Neural cell (in vitro differentiated cells): ENCODE results near the gene DERA. TPM values are rescaled to one million over a fixed set of nuclear protein-coding genes. Genes with fewer than 3 reads are reported as not detected.
A peak's percentile ranks its signal among the peaks of the same experiment; 100 is the strongest.

Experiments used
- H2AFZ ChIP-seq: fragments of 200-600, 300-800 bp; sonication (generic), shearing (Covaris generic); 2 replicates; pipeline ENCODE4 v1.6.0; 2014; ENCODE audit warnings: low read depth, mild to moderate bottlenecking, antibody characterized with exemption, low read length, moderate library complexity
- H3F3A ChIP-seq: fragments of 200-600 bp; shearing (Covaris generic); 2 replicates; pipeline ENCODE4 v1.6.1; 2016; ENCODE audit warnings: mild to moderate bottlenecking, moderate library complexity, mixed read lengths, antibody characterized with exemption, low read length; ENCODE audit not compliant: insufficient read depth, poor library complexity, severe bottlenecking
- H3K27ac ChIP-seq: fragments of 200-600, 300-800 bp; sonication (generic), shearing (Covaris generic); 2 replicates; pipeline ENCODE4 v1.5.1; 2014; ENCODE audit warnings: mild to moderate bottlenecking, low read length, moderate library complexity
- H3K27me3 ChIP-seq: fragments of 300-800, 200-600 bp; sonication (generic), shearing (Covaris generic); 2 replicates; pipeline ENCODE4 v1.6.0; 2014; ENCODE audit warnings: mild to moderate bottlenecking, low read depth, low read length, moderate library complexity; ENCODE audit not compliant: insufficient read depth
- H3K36me3 ChIP-seq: fragments of 300-800, 200-600 bp; sonication (generic), shearing (Covaris generic); 2 replicates; pipeline ENCODE4 v1.5.1; 2014; ENCODE audit warnings: mild to moderate bottlenecking, antibody characterized with exemption, low read length, moderate library complexity; ENCODE audit not compliant: insufficient read depth
- H3K4me2 ChIP-seq: fragments of 300-800, 200-600 bp; sonication (generic), shearing (Covaris generic); 2 replicates; pipeline ENCODE4 v1.6.0; 2014; ENCODE audit warnings: mild to moderate bottlenecking, low read length
- H3K4me3 ChIP-seq: fragments of 300-800, 200-600 bp; sonication (generic), shearing (Covaris generic); 2 replicates; pipeline ENCODE4 v1.5.1; 2014; ENCODE audit warnings: mild to moderate bottlenecking, low read length, moderate library complexity
- H3K79me2 ChIP-seq: fragments of 200-600 bp; shearing (Covaris generic); replicated peaks from 2 replicates; pipeline ENCODE4 v1.6.0; 2014; ENCODE audit warnings: mild to moderate bottlenecking, low read length, moderate library complexity; ENCODE audit not compliant: insufficient read depth
- H3K9ac ChIP-seq: fragments of 300-800, 200-600 bp; sonication (generic), shearing (Covaris generic); 2 replicates; pipeline ENCODE4 v1.6.1; 2016; ENCODE audit warnings: mild to moderate bottlenecking, low read length, mixed read lengths
- H3K9me2 ChIP-seq: fragments of 200-600 bp; shearing (Covaris generic); 2 replicates; pipeline ENCODE4 v1.6.1; 2016; ENCODE audit warnings: mild to moderate bottlenecking, low read length, mixed read lengths; ENCODE audit not compliant: insufficient read depth
- H3K9me3 ChIP-seq: fragments of 200-600, 300-800 bp; sonication (generic), shearing (Covaris generic); 2 replicates; pipeline ENCODE4 v1.6.1; 2016; ENCODE audit warnings: mild to moderate bottlenecking, mixed run types, low read length, moderate library complexity, mixed read lengths
- H4K20me1 ChIP-seq: fragments of 200-600 bp; shearing (Covaris generic); 2 replicates; pipeline ENCODE4 v1.6.1; 2016; ENCODE audit warnings: mild to moderate bottlenecking, mixed run types; ENCODE audit not compliant: insufficient read depth
- CTCF ChIP-seq: fragments of 450-650 bp; IDR thresholded peaks from 2 replicates; pipeline ENCODE4 v1.5.1; 2014; ENCODE audit warnings: antibody characterized with exemption, mild to moderate bottlenecking, moderate library complexity; ENCODE audit not compliant: poor library complexity, severe bottlenecking
- EP300 ChIP-seq: fragments of 450-650 bp; conservative IDR thresholded peaks from 2 replicates; pipeline ENCODE4 v1.6.1; 2014; ENCODE audit warnings: antibody characterized with exemption, mild to moderate bottlenecking, moderate library complexity; ENCODE audit not compliant: poor library complexity, severe bottlenecking
- EZH2 ChIP-seq: fragments of 200-600, 300-800 bp; shearing (Covaris generic), sonication (generic); IDR thresholded peaks from 2 replicates; pipeline ENCODE4 v1.6.1; 2014; ENCODE audit warnings: antibody characterized with exemption, low read length, borderline replicate concordance, mild to moderate bottlenecking; ENCODE audit not compliant: insufficient read depth, poor library complexity, severe bottlenecking
- MXI1 ChIP-seq: fragments of 450-650 bp; conservative IDR thresholded peaks from 2 replicates; pipeline ENCODE4 v1.6.1; 2014; ENCODE audit warnings: antibody characterized with exemption, mild to moderate bottlenecking; ENCODE audit not compliant: poor library complexity, severe bottlenecking
- POLR2AphosphoS5 ChIP-seq: IDR thresholded peaks from 2 replicates; pipeline ENCODE4 v1.6.1; 2012
- RAD21 ChIP-seq: fragments of 450-650 bp; conservative IDR thresholded peaks from 2 replicates; pipeline ENCODE4 v1.6.1; 2014; ENCODE audit warnings: antibody characterized with exemption, mild to moderate bottlenecking, moderate library complexity
- REST ChIP-seq: IDR thresholded peaks from 2 replicates; pipeline ENCODE4 v1.6.1; 2012; ENCODE audit warnings: borderline replicate concordance
- SMC3 ChIP-seq: fragments of 450-650 bp; conservative IDR thresholded peaks from 2 replicates; pipeline ENCODE4 v1.6.1; 2014; ENCODE audit warnings: antibody characterized with exemption, mild to moderate bottlenecking, moderate library complexity; ENCODE audit not compliant: poor library complexity
- TAF1 ChIP-seq: IDR thresholded peaks from 2 replicates; pipeline ENCODE4 v1.6.1; 2012; ENCODE audit warnings: low read depth
- polyA plus RNA-seq: library from polyadenylated mRNA; depleted of rRNA; stranded (reverse); fragments of >200 nt; gene quantifications from 2 replicates; pipeline ENCODE4 v1.2.3, GENCODE V29; 2014

The DERA gene
- polyA plus RNA-seq, 1 donor from 2014 or later, result 7.7 TPM

GRCh38 chr12:15883536-15883935 is 27.6 kb upstream of the DERA start:
- peak overlapping the region; percentile 99 for H3K9ac ChIP-seq
- no peak for TF ChIP-seq REST
- TF ChIP-seq MXI1, result no peak
- TF ChIP-seq POLR2AphosphoS5, result no peak
- TF ChIP-seq EP300, result no peak
- TF ChIP-seq CTCF, result no peak
- TF ChIP-seq EZH2, result no peak
- no peak for TF ChIP-seq RAD21
- no peak for TF ChIP-seq SMC3
- no peak for TF ChIP-seq TAF1
- no peaks in the 10 kb centered on the region for H3K9me2 ChIP-seq
- peaks cover 6% of the 10 kb centered on the region for H3K36me3 ChIP-seq
- H3K27me3 ChIP-seq, result no peaks in the 10 kb centered on the region
- peaks cover 10% of the 10 kb centered on the region for H3F3A ChIP-seq
- H3K9me3 ChIP-seq, result no peaks in the 10 kb centered on the region
- peak overlapping the region; percentile 92 for H3K4me3 ChIP-seq
- peaks cover 60% of the 10 kb centered on the region for H3K79me2 ChIP-seq
- no peak overlapping the region for H2AFZ ChIP-seq
- H3K4me2 ChIP-seq, result peak overlapping the region; percentile 94
- H3K27ac ChIP-seq, result peak overlapping the region; percentile 99
- no peaks in the 10 kb centered on the region for H4K20me1 ChIP-seq

- H4K20me1 ChIP-seq, result no peaks in the 10 kb centered on the region
- H3K4me2 ChIP-seq, result no peak overlapping the region
Observed at GRCh38 chr12:15886372-15887042, 24.6 kb upstream of the DERA start.

More at GRCh38 chr12:15886372-15887042, 24.6 kb upstream of the DERA start:
- Histone ChIP-seq H3K9ac (no peak overlapping the region), H2AFZ (no peak overlapping the region), H3K4me3 (peak overlapping the region; percentile 15), H3K36me3 (peaks cover 15% of the 10 kb centered on the region), H3K27ac (no peak overlapping the region), H3F3A (peaks cover 10% of the 10 kb centered on the region), H3K9me2 (no peaks in the 10 kb centered on the region), H3K9me3 (no peaks in the 10 kb centered on the region), H3K27me3 (no peaks in the 10 kb centered on the region), H3K79me2 (peaks cover 69% of the 10 kb centered on the region)
- TF ChIP-seq REST, result no peak
